Trophoblast cell (in vitro differentiated cells and primary cell): ENCODE measurements around the gene AMMECR1L.

Experiments
- DNase-seq, 2 donors: peaks; one replicate each; pipeline ENCODE4 v3.0.0-alpha.2; 2016
- H2AFZ ChIP-seq: 2 replicates; pipeline ENCODE4 v1.6.1; 2013; ENCODE audit warnings: low read length, moderate library complexity, mild to moderate bottlenecking; ENCODE audit not compliant: insufficient read depth, poor library complexity
- H2AK5ac ChIP-seq: 2 replicates; pipeline ENCODE4 v1.6.1; 2013; ENCODE audit warnings: mild to moderate bottlenecking, low read length
- H2BK120ac ChIP-seq: 2 replicates; pipeline ENCODE4 v1.6.1; 2013; ENCODE audit warnings: low read length, mild to moderate bottlenecking, moderate library complexity; ENCODE audit not compliant: insufficient read depth, poor library complexity
- H2BK12ac ChIP-seq: 2 replicates; pipeline ENCODE4 v1.6.1; 2013; ENCODE audit warnings: mild to moderate bottlenecking, low read length, moderate library complexity
- H2BK5ac ChIP-seq: 2 replicates; pipeline ENCODE4 v1.6.1; 2013; ENCODE audit warnings: low read length, low read depth, moderate library complexity, mild to moderate bottlenecking; ENCODE audit not compliant: poor library complexity
- H3K14ac ChIP-seq: 2 replicates; pipeline ENCODE4 v1.6.1; 2013; ENCODE audit warnings: mild to moderate bottlenecking, low read length
- H3K18ac ChIP-seq: 2 replicates; pipeline ENCODE4 v1.6.1; 2013; ENCODE audit warnings: mild to moderate bottlenecking, low read length
- H3K23ac ChIP-seq: 2 replicates; pipeline ENCODE4 v1.6.1; 2013; ENCODE audit warnings: low read length
- H3K27ac ChIP-seq: 2 replicates; pipeline ENCODE4 v1.5.1; 2013; ENCODE audit warnings: low read depth, mild to moderate bottlenecking, inconsistent platforms, low read length, moderate library complexity
- H3K27me3 ChIP-seq: 2 replicates; pipeline ENCODE4 v1.6.1; 2013; ENCODE audit warnings: inconsistent platforms, mild to moderate bottlenecking, low read length, moderate library complexity; ENCODE audit not compliant: insufficient read depth
- H3K36me3 ChIP-seq, 2 experiments: 1 replicate in 1 of 2; 2 replicates in 1 of 2; pipeline ENCODE4 v1.6.1; 2013; ENCODE audit warnings: low read length in 2 of 2, mild to moderate bottlenecking in 2 of 2, moderate library complexity in 1 of 2; ENCODE audit not compliant: insufficient read depth in 2 of 2, control insufficient read depth in 1 of 2
- H3K4ac ChIP-seq: 2 replicates; pipeline ENCODE4 v1.6.1; 2013; ENCODE audit warnings: low read depth, mild to moderate bottlenecking, low read length, moderate library complexity
- H3K4me1 ChIP-seq, 2 experiments: 1 replicate in 1 of 2; 2 replicates in 1 of 2; pipeline ENCODE4 v1.6.1; 2013; ENCODE audit warnings: low read length in 2 of 2, mild to moderate bottlenecking in 2 of 2, moderate library complexity in 1 of 2; ENCODE audit not compliant: insufficient read depth in 2 of 2, control insufficient read depth in 1 of 2
- H3K4me2 ChIP-seq: 2 replicates; pipeline ENCODE4 v1.6.1; 2013; ENCODE audit warnings: inconsistent platforms, mild to moderate bottlenecking, low read length, moderate library complexity
- H3K4me3 ChIP-seq: 2 replicates; pipeline ENCODE4 v1.5.1; 2013; ENCODE audit warnings: mild to moderate bottlenecking, low read depth, low read length, inconsistent platforms
- H3K79me1 ChIP-seq: one replicate; pipeline ENCODE4 v1.6.1; 2013; ENCODE audit warnings: low read length
- H3K79me2 ChIP-seq: 2 replicates; pipeline ENCODE4 v1.6.1; 2013; ENCODE audit warnings: low read length, mild to moderate bottlenecking; ENCODE audit not compliant: control insufficient read depth, insufficient read depth, poor library complexity
- H3K9ac ChIP-seq: 2 replicates; pipeline ENCODE4 v1.6.1; 2013; ENCODE audit warnings: mild to moderate bottlenecking, low read length
- H3K9me3 ChIP-seq: 2 replicates; pipeline ENCODE4 v1.6.1; 2013; ENCODE audit warnings: low read depth, mild to moderate bottlenecking, control low read depth, inconsistent platforms, low read length; ENCODE audit not compliant: insufficient read depth
- H4K12ac ChIP-seq: 2 replicates; pipeline ENCODE4 v1.6.1; 2013; ENCODE audit warnings: low read depth, mild to moderate bottlenecking, low read length, moderate library complexity
- H4K8ac ChIP-seq: 2 replicates; pipeline ENCODE4 v1.6.1; 2013; ENCODE audit warnings: low read depth, mild to moderate bottlenecking, low read length, moderate library complexity
- H4K91ac ChIP-seq: one replicate; pipeline ENCODE4 v1.6.1; 2013; ENCODE audit warnings: low read depth, mild to moderate bottlenecking, low read length, moderate library complexity
- WGBS: extraction: QIAGEN DNeasy Blood & Tissue Kit; methylation state at CpG from one replicate; pipeline ENCODE4 v1.1.7; 2013; ENCODE audit warnings: missing lambda C conversion rate; ENCODE audit not compliant: insufficient read length, insufficient coverage; ENCODE audit errors: extremely low coverage; 5-methylcytosine and 5-hydroxymethylcytosine counted together

The AMMECR1L gene

GRCh38 chr2:127879899-127880298, 5.9 kb downstream of the AMMECR1L start:
- H3K4me1 ChIP-seq = peaks cover 7 to 8% of the 10 kb centered on the region in 2 experiments
- H3K79me1 ChIP-seq = peaks cover 2% of the 10 kb centered on the region
- H2BK5ac ChIP-seq = no peak overlapping the region
- no peak for DNase-seq
- no peak overlapping the region for H4K8ac ChIP-seq
- no peak overlapping the region for H4K12ac ChIP-seq
- H2AFZ ChIP-seq = no peak overlapping the region
- no peak overlapping the region for H2BK120ac ChIP-seq
- no peak overlapping the region for H3K27ac ChIP-seq
- no peaks in the 10 kb centered on the region for H3K9me3 ChIP-seq
- no peak overlapping the region for H3K18ac ChIP-seq
- no peak overlapping the region for H3K4me3 ChIP-seq
- peak overlapping the region; percentile 43 for H3K4ac ChIP-seq
- WGBS = no CpG with 5 or more reads among the region's 5 CpGs
- H3K23ac ChIP-seq = no peak overlapping the region
- H2BK12ac ChIP-seq = no peak overlapping the region
- H3K4me2 ChIP-seq = no peak overlapping the region
- peaks cover 11 to 21% of the 10 kb centered on the region in 2 experiments for H3K36me3 ChIP-seq
- H3K9ac ChIP-seq = no peak overlapping the region
- no peak overlapping the region for H4K91ac ChIP-seq
- H3K27me3 ChIP-seq = no peaks in the 10 kb centered on the region
- no peak overlapping the region for H2AK5ac ChIP-seq
- H3K79me2 ChIP-seq = peaks cover 6% of the 10 kb centered on the region
- no peak overlapping the region for H3K14ac ChIP-seq

- Histone ChIP-seq H3K9ac (no peak overlapping the region), H4K12ac (no peak overlapping the region), H3K4me3 (no peak overlapping the region), H2BK5ac (no peak overlapping the region), H3K27ac (no peak overlapping the region), H4K8ac (no peak overlapping the region), H3K23ac (no peak overlapping the region), H3K79me1 (no peaks in the 10 kb centered on the region), H3K4ac (no peak overlapping the region), H3K4me1 (no peaks in the 10 kb centered on the region), H3K9me3 (no peaks in the 10 kb centered on the region), H3K36me3 (peaks cover 17 to 29% of the 10 kb centered on the region in 2 experiments), H4K91ac (no peak overlapping the region), H2BK120ac (no peak overlapping the region), H3K79me2 (no peaks in the 10 kb centered on the region), H3K27me3 (no peaks in the 10 kb centered on the region), H3K18ac (no peak overlapping the region), H3K14ac (no peak overlapping the region), H2BK12ac (no peak overlapping the region), H3K4me2 (no peak overlapping the region), H2AK5ac (no peak overlapping the region), H2AFZ (no peak overlapping the region)
- no peak for DNase-seq
- no CpG with 5 or more reads among the region's 3 CpGs for WGBS
Measured at GRCh38 chr2:127877626-127878025, 8.1 kb downstream of the AMMECR1L start.

- Histone ChIP-seq H2BK5ac (no peak overlapping the region), H3K79me1 (no peaks in the 10 kb centered on the region), H3K14ac (no peak overlapping the region)
Measured at GRCh38 chr2:127877136-127877535, 8.6 kb downstream of the AMMECR1L start.

GRCh38 chr2:127874378-127875269, 11.1 kb downstream of the AMMECR1L start:
- Histone ChIP-seq H3K4ac (peak overlapping the region; percentile 60), H3K36me3 (peaks cover 26 to 31% of the 10 kb centered on the region in 2 experiments), H3K27me3 (no peaks in the 10 kb centered on the region), H2AFZ (no peak overlapping the region), H4K91ac (no peak overlapping the region), H3K14ac (no peak overlapping the region), H3K9ac (no peak overlapping the region), H3K4me3 (no peak overlapping the region), H3K27ac (no peak overlapping the region), H4K8ac (no peak overlapping the region), H3K23ac (no peak overlapping the region), H3K79me1 (no peaks in the 10 kb centered on the region), H2BK5ac (no peak overlapping the region), H2AK5ac (no peak overlapping the region), H3K4me2 (no peak overlapping the region), H4K12ac (no peak overlapping the region), H2BK12ac (no peak overlapping the region), H2BK120ac (no peak overlapping the region), H3K9me3 (no peaks in the 10 kb centered on the region), H3K79me2 (no peaks in the 10 kb centered on the region), H3K4me1 (no peaks in the 10 kb centered on the region), H3K18ac (no peak overlapping the region)
- WGBS = 100% methylated on average over 1 of the region's 7 CpGs
- DNase-seq = no peak

More at GRCh38 chr2:127877136-127877535, 8.6 kb downstream of the AMMECR1L start:
- Histone ChIP-seq H2BK12ac (no peak overlapping the region), H3K4ac (peak overlapping the region; percentile 64), H3K79me2 (no peaks in the 10 kb centered on the region), H4K91ac (no peak overlapping the region), H3K36me3 (peaks cover 20 to 30% of the 10 kb centered on the region in 2 experiments), H3K27me3 (no peaks in the 10 kb centered on the region), H3K4me2 (no peak overlapping the region), H2AK5ac (no peak overlapping the region), H3K27ac (no peak overlapping the region), H4K12ac (no peak overlapping the region), H3K23ac (no peak overlapping the region), H4K8ac (no peak overlapping the region), H3K9ac (no peak overlapping the region), H3K9me3 (no peaks in the 10 kb centered on the region), H3K18ac (no peak overlapping the region), H3K4me1 (no peaks in the 10 kb centered on the region), H2BK120ac (no peak overlapping the region), H2AFZ (no peak overlapping the region), H3K4me3 (no peak overlapping the region)
- no peak for DNase-seq
- WGBS = no CpG with 5 or more reads among the region's 2 CpGs
